GM11168 (cell line): Measurements from ENCODE around the gene RAB3A.

Experiments used
- in situ Hi-C: fragments of 300-500 bp; cut with MboI; formaldehyde crosslinking; loops from one replicate; pipeline ENCODE4 v1.12.0; 2022; ENCODE audit warnings: low sequenced_read_pairs; ENCODE audit not compliant: unreplicated experiment

The RAB3A gene, protein sequence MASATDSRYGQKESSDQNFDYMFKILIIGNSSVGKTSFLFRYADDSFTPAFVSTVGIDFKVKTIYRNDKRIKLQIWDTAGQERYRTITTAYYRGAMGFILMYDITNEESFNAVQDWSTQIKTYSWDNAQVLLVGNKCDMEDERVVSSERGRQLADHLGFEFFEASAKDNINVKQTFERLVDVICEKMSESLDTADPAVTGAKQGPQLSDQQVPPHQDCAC

DNA sequence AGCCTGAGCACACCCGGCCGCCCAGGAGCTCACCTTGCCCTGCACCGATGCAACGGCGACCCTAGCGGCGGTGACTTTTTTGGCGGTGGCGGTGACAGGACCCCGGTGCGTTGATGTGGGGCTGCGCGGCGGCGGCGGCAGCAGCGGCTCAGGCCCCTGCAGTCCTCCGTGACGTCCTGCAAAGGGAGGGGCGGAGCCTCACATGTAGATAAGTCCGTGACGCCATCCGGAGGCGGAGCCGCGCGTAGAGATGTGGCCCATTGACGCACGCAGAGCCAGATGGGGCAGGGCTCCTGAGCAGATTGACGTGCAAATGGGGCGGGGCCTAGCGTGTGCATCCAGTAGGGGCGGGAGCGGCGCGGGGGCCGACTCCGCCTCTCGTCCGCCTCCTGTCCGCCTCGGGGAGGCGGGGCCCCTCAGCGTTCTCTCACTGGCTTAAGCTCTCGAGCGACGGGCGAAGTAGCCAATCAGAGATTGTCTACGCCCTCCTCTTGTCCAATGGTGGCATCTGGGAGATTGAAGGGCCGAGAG lies at the start of gene RAB3A:
Gene RAB3A (minus strand): TSS at position 180 of the 531 bp plus-strand sequence. CDS start 1,302 bp downstream, outside the sequence.
- in situ Hi-C loops: no loop called here

- in situ Hi-C loops: no loop called here
These were observed 49.3 kb upstream of the RAB3A start for GRCh38 chr19:18253130-18253529.

GRCh38 chr19:18252370-18252717 lies 48.5 kb upstream of the RAB3A start:
- in situ Hi-C loops: no loop called here

GRCh38 chr19:18251587-18252369 lies 47.9 kb upstream of the RAB3A start:
- in situ Hi-C loops: no loop called here

DNA sequence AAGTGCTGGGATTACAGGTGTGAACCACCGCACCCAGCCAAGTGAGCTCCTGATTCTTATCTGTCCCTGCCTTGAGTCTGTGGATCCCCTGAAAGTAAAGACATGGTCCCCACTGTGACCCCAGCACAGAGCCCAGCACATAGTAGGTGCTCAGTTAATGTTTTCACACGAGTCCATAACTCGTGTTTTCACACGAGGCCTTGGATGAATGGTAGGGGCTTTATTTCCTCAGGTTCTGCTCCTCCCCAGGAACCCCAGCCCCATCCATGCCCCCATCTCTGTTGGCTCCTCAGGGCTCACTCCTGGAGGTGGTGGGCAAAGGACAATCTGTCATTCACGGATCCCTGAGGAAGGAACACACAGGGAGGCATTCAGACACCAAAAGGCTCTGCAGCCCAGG lies 46.0 kb upstream of the RAB3A start:
- in situ Hi-C loops: no loop called here

DNA sequence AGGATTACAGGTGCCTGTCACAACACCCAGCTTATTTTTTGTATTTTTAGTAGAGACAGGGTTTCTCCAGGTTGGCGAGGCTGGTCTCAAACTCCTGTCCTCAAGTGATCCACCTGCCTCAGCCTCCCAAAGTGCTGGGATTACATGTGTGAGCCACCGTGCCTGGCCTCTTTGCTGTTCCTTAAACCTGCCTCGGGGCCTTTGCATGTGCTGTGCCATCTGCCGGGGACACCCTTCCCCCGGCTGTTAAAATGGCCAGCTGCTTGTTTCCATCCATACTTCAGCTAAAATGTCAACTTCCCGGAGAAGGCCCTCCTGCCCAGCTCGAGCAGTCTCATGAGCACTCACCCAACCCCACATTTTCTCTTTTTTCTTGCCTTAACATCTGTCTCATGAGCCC lies 41.5 kb upstream of the RAB3A start:
- in situ Hi-C loops: no loop called here

GRCh38 chr19:18239303-18239702 lies 35.5 kb upstream of the RAB3A start:
- in situ Hi-C loops: no loop called here

- in situ Hi-C loops: no loop called here
These were observed 30.4 kb upstream of the RAB3A start for GRCh38 chr19:18234194-18234593.

DNA sequence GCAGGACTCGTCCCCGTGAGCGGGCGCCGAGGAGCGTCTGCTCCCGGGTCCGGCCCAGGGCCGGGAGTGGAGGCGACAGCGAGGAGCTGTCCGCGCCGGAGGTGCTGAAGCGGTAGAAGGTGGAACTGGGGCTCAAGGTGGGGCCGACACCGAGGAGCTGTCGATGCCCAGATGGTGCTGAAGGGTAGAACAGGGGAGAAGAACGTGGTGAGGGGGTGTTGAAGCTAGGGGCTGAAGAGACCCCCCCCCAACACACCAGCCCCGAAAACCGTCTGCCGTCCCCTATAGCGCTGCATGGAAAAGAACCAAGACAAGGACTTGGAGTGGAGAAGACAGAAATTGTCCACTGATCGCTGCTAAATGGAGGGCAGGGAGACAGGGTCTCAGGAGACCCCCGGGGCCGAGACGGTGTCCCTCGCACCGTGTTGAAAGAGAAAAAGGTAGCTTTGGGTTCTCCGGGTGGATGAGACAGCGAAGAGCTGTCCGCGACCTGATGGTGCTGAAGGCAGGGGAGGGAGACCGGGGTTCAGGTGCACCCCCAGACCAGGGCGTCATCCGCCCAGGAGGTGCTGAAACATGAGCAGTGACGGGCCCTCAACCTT lies 29.5 kb upstream of the RAB3A start:
- in situ Hi-C loops: no loop called here

- in situ Hi-C loops: no loop called here
These were observed 28.8 kb upstream of the RAB3A start for GRCh38 chr19:18232540-18233223.

- in situ Hi-C loops: no loop called here
These were observed 27.9 kb upstream of the RAB3A start for GRCh38 chr19:18231775-18232174.

DNA sequence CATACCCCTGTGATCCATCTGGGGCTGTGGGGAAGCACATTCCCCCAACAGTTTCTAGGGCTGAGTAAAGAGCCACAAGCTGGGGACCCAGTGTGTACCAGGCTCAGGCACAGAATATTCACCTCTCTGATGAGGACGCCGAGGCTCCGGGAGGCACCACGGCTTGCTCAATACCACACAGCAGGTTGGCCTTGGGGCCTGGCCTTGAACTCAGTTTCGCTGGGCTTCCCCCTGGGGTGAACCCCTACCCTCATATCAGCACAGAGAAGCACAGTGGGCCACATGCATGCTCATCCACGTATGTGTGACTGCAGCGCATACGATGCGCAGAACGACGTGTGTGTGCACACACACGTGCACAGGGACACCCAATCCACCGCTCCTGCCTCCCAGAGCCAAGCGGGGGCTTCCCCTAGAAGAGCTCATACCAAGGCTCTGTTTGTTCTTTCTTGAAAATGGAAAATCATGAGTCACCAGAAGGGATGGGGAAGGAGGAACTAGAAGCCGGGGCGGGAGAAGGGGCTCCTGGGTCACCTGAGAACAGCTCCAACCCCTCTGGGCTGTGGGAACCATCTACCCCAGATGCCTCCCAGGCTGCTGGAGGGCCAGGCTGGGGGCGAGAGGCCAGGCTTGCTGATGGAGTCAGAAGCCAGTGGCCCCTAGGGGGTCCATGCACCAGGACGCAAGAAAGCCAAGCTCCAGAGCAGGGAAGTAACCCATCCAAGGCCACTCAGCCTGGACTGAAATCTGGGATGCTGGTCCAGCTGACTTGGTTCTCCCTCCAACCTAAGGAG lies 27.3 kb upstream of the RAB3A start:
- in situ Hi-C loops: no loop called here

DNA sequence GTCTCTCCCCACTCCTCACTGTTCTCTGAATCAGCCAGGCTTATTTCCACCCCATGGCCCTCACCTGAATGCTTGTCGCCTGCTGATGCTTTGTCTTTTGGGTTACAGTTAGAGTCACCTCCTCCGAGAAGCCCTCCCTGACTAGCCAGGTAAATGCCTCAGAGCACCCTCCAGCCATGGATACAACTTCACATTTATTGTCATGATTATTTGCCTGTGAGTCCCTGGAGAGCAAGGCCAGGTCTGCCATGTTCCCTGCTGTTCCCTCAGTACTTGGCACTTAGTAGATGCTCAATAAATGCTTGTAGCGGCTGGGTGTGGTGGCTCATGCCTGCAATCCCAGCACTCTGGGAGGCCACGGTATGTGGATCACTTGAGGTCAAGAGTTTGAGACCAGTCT lies 26.1 kb upstream of the RAB3A start:
- in situ Hi-C loops: no loop called here

DNA sequence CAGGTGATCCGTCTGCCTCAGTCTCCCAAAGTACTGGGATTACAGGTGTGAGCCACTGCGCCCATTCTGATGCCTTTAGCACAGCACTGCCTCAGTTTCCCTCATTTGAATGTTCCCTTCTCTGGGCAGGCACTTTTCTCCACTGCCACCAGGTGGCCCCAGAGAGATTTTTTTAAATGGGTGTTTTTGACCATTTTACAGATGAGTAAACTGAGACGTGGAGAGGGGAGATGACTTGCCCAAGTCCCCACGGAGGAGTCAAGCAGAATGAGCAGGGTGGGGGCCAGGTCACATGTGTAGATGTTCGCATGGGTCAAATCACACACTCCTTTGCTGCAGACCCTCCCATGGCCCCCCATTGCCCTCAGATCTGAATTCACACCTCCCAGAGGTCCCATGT lies 25.6 kb upstream of the RAB3A start:
- in situ Hi-C loops: no loop called here

DNA sequence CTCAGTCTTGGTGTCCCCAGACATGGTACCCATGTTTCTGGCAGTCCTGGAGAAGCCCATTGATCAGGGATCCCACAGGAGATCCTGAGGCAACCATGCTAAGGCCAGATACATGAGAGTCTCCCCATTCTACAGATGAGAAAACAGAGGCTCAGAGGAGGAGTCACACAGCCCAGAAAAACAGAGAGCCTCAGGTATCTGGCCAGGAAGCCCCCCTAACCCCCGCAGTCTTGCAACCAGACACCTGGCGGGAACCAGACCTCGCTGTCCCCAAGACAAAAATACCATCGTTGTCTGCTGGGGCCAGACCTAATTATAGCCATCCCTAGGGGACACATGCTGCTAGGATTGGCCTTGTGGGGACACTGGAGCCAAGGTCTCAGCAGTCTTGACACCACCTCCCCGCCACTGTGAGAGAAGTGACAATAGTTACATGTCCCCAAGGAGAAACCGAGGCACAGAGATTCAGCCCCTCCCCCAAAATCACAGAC lies 24.0 kb upstream of the RAB3A start:
- in situ Hi-C loops: no loop called here

GRCh38 chr19:18226956-18227780 lies 23.3 kb upstream of the RAB3A start:
- in situ Hi-C loops: no loop called here

DNA sequence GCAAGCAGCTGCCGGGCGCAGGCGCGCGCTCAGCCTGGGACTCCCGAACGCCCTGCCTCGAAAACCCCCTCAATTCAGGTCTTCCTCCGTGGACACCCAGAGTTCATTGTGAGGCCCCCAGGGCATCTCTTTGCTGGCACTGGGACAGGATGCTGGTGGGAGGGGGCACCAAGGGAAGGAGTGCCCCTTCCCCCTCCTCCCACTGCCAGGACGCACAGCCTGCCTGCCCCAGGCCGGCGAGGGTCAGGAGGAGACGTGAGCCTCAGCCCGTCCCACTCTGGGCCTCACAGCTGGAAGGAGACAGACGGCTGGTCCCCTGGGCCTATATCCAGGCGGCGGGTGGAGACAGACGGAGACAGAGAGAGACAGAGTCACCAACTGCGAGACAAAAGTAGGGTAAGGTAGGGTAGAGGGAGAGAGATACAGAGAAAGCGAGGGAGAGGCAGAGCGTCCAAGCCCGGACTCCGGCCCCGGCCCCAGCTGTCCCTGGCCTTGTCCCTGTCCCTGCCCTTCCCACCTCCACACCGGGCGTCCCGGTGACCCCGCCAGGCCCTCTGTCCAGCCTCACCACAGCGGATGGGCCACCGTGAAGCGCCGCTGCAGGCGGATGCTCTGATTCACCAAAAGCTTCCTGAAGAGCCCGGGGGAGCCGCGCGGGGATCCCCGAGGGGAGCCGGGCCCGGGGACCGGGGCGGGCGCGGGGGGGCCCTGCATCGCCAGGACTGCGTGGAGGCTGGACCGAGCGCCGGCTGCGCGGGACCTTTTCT lies 22.0 kb upstream of the RAB3A start, which contains the start of gene PDE4C:
Gene PDE4C (minus strand): TSS at position 737 of the 767 bp plus-strand sequence. CDS start 23 bp downstream, at position 714.
- in situ Hi-C loops: no loop called here

DNA sequence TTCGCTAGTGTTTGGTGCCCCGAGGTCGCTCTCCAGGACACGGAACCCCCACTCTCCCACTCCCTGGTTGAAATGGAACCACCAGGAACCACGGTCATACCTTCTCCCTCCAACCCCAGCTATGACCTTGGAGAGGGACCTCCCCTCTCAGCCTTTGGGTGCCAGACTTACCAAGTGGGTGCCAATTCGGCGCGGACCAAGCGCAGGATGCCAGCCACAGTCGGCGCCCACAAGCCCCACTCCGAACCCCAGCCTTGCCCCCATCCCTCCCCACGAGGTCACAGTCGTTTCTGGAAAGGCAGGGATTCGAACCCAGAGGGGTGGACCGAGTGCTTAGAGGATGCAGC lies 21.5 kb upstream of the RAB3A start:
- in situ Hi-C loops: no loop called here
